SK-N-SH (cell line): ENCODE results near the gene AARS2. TPM values are rescaled to one million over a fixed set of nuclear protein-coding genes. Genes with fewer than 3 reads are reported as not detected.

Experiments
- CTCF ChIA-PET: fragments of 300-600, 350-600 bp; formaldehyde crosslinking; extraction: SDS; loops from one replicate; lab custom pipeline; 2021; lab: Yijun Ruan, JAX
- POLR2A ChIA-PET: fragments of 350-600 bp; sonication (Branson Sonifier 250); formaldehyde crosslinking; extraction: SDS; loops from one replicate; lab custom pipeline; 2020; ENCODE audit warnings: antibody characterized with exemption, inconsistent platforms; lab: Yijun Ruan, JAX
- DNase-seq: peaks from one replicate; pipeline ENCODE4 v3.0.0; 2012
- H2AFZ ChIP-seq: fragments of 200-600 bp; sonication (generic); 2 replicates; pipeline ENCODE4 v1.8.1; 2016; ENCODE audit warnings: antibody characterized with exemption, mild to moderate bottlenecking, low read depth
- H3F3A ChIP-seq: fragments of 200-600 bp; sonication (generic); replicated peaks from 2 replicates; pipeline ENCODE3; 2016; ENCODE audit warnings: antibody characterized with exemption, mild to moderate bottlenecking; ENCODE audit not compliant: insufficient read depth
- H3K27ac ChIP-seq, 2 experiments: fragments of 200-500 bp in 1 of 2; fragments of 200-600 bp in 1 of 2; sonication (Bioruptor generic) in 1 of 2; sonication (generic), shearing (Covaris generic) in 1 of 2; 2 replicates each; pipeline versions ENCODE4 v1.5.1 to v1.6.1; 2014 to 2016; ENCODE audit warnings: low read depth in 2 of 2, inconsistent platforms in 1 of 2, low read length in 1 of 2, mild to moderate bottlenecking in 1 of 2, mixed read lengths in 1 of 2
- H3K27me3 ChIP-seq: fragments of 200-600 bp; sonication (generic), shearing (Covaris generic); 2 replicates; pipeline ENCODE4 v1.6.1; 2016; ENCODE audit warnings: mixed run types; ENCODE audit not compliant: insufficient read depth
- H3K36me3 ChIP-seq, 2 experiments: fragments of 200-500 bp in 1 of 2; fragments of 200-600 bp in 1 of 2; sonication (Bioruptor generic) in 1 of 2; sonication (generic) in 1 of 2; replicated peaks in 1 of 2; 2 replicates each; pipeline versions ENCODE3 to v1.5.1; 2014 to 2016; ENCODE audit warnings: low read length in 1 of 2, mild to moderate bottlenecking in 1 of 2; ENCODE audit not compliant: insufficient read depth in 2 of 2, control insufficient read depth in 1 of 2
- H3K4me1 ChIP-seq, 2 experiments: fragments of 200-500 bp in 1 of 2; fragments of 200-600 bp in 1 of 2; sonication (Bioruptor generic) in 1 of 2; sonication (generic), shearing (Covaris generic) in 1 of 2; 2 replicates each; pipeline versions ENCODE4 v1.5.1 to v1.6.1; 2014 to 2016; ENCODE audit warnings: low read depth in 1 of 2, low read length in 1 of 2, mixed run types in 1 of 2; ENCODE audit not compliant: insufficient read depth in 2 of 2, control insufficient read depth in 1 of 2
- H3K4me2 ChIP-seq: fragments of 200-600 bp; sonication (generic), shearing (Covaris generic); 2 replicates; pipeline ENCODE4 v1.6.1; 2017; ENCODE audit warnings: mixed run types
- H3K4me3 ChIP-seq, 2 experiments: fragments of 200-500 bp in 1 of 2; fragments of 200-600 bp in 1 of 2; sonication (Bioruptor generic) in 1 of 2; sonication (generic), shearing (Covaris generic) in 1 of 2; 2 replicates each; pipeline versions ENCODE4 v1.5.1 to v1.8.1; 2014 to 2016; ENCODE audit warnings: low read depth in 2 of 2, inconsistent platforms in 1 of 2, low read length in 1 of 2, mild to moderate bottlenecking in 1 of 2, mixed read lengths in 1 of 2, moderate library complexity in 1 of 2
- H3K79me2 ChIP-seq: fragments of 200-600 bp; sonication (generic); 2 replicates; pipeline ENCODE4 v1.8.1; 2017; ENCODE audit warnings: mild to moderate bottlenecking; ENCODE audit not compliant: insufficient read depth
- H3K9ac ChIP-seq: fragments of 200-600 bp; sonication (generic); 2 replicates; pipeline ENCODE4 v1.6.1; 2017; ENCODE audit warnings: mixed run types
- H3K9me2 ChIP-seq: fragments of 200-600 bp; sonication (generic); 2 replicates; pipeline ENCODE4 v1.6.1; 2017; ENCODE audit warnings: mixed run types
- H3K9me3 ChIP-seq: fragments of 200-600 bp; sonication (generic); 2 replicates; pipeline ENCODE4 v1.6.1; 2017; ENCODE audit warnings: mixed run types, mild to moderate bottlenecking, moderate library complexity
- H4K20me1 ChIP-seq: fragments of 200-600 bp; sonication (generic); 2 replicates; pipeline ENCODE4 v1.6.1; 2017; ENCODE audit warnings: mild to moderate bottlenecking, mixed run types; ENCODE audit not compliant: insufficient read depth
- ELF1 ChIP-seq: IDR thresholded peaks from 2 replicates; pipeline ENCODE4 v1.4.0; 2012
- EP300 ChIP-seq, 2 experiments: IDR thresholded peaks; 2 replicates each; pipeline versions ENCODE4 v1.4.0 to v1.6.1; 2012; ENCODE audit warnings: borderline replicate concordance in 1 of 2, low read depth in 1 of 2, low read length in 1 of 2
- EZH2phosphoT487 ChIP-seq: fragments of 200-600 bp; sonication (generic); IDR thresholded peaks from 2 replicates; pipeline ENCODE4 v1.6.1; 2017; ENCODE audit warnings: low read depth, mixed run types, mild to moderate bottlenecking, antibody characterized with exemption, moderate library complexity, borderline replicate concordance
- FOXM1 ChIP-seq: IDR thresholded peaks from 2 replicates; pipeline ENCODE4 v1.4.0; 2012; ENCODE audit warnings: low read depth, mild to moderate bottlenecking
- GABPA ChIP-seq: IDR thresholded peaks from 2 replicates; pipeline ENCODE4 v1.4.0; 2012; ENCODE audit warnings: low read depth, mild to moderate bottlenecking
- GATA2 ChIP-seq: sonication (generic); formaldehyde crosslinking; IDR thresholded peaks from 2 replicates; pipeline ENCODE4 v1.5.0; 2020; ENCODE audit warnings: mild to moderate bottlenecking, missing genetic modification reagents
- IRF3 ChIP-seq: fragments of 150-350 bp; IDR thresholded peaks from 2 replicates; pipeline ENCODE4 v1.6.1; 2016; ENCODE audit warnings: mild to moderate bottlenecking, low read depth, low read length
- JUND ChIP-seq: IDR thresholded peaks from 2 replicates; pipeline ENCODE4 v1.4.0; 2012
- MAX ChIP-seq: IDR thresholded peaks from 2 replicates; pipeline ENCODE4 v1.4.0; 2012; ENCODE audit warnings: low read depth
- MEF2A ChIP-seq: IDR thresholded peaks from 2 replicates; pipeline ENCODE4 v1.4.0; 2012; ENCODE audit warnings: low read depth, borderline replicate concordance
- MXI1 ChIP-seq: IDR thresholded peaks from 2 replicates; pipeline ENCODE4 v1.6.1; 2012; ENCODE audit warnings: mild to moderate bottlenecking, low read depth, low read length, improper control_type of control experiment
- NRF1 ChIP-seq: IDR thresholded peaks from 2 replicates; pipeline ENCODE4 v1.6.1; 2012; ENCODE audit warnings: low read depth, mild to moderate bottlenecking, low read length
- RAD21 ChIP-seq: IDR thresholded peaks from 2 replicates; pipeline ENCODE4 v1.6.1; 2012; ENCODE audit warnings: mild to moderate bottlenecking, low read length
- REST ChIP-seq: IDR thresholded peaks from 2 replicates; pipeline ENCODE4 v1.6.1; 2012; ENCODE audit warnings: mild to moderate bottlenecking, low read depth, low read length, moderate library complexity
- RFX5 ChIP-seq: IDR thresholded peaks from 2 replicates; pipeline ENCODE4 v1.6.1; 2012; ENCODE audit warnings: mild to moderate bottlenecking, improper control_type of control experiment, low read length
- TCF12 ChIP-seq: IDR thresholded peaks from 2 replicates; pipeline ENCODE4 v1.4.0; 2012
- TEAD4 ChIP-seq: IDR thresholded peaks from 2 replicates; pipeline ENCODE4 v1.4.0; 2012; ENCODE audit warnings: mild to moderate bottlenecking, borderline replicate concordance; ENCODE audit not compliant: insufficient read depth
- USF1 ChIP-seq: IDR thresholded peaks from 2 replicates; pipeline ENCODE4 v1.4.0; 2012; ENCODE audit warnings: low read depth, borderline replicate concordance
- YY1 ChIP-seq: IDR thresholded peaks from 2 replicates; pipeline ENCODE4 v1.4.0; 2012; ENCODE audit warnings: low read depth, mild to moderate bottlenecking
- ZBTB33 ChIP-seq: IDR thresholded peaks from 2 replicates; pipeline ENCODE4 v1.4.0; 2012; ENCODE audit warnings: low read depth, borderline replicate concordance
- WGBS: methylation state at CpG from one replicate; pipeline ENCODE4 v1.1.6; 2017; ENCODE audit warnings: low lambda C conversion rate; 5-methylcytosine and 5-hydroxymethylcytosine counted together
- polyA plus RNA-seq, 3 experiments: library from polyadenylated mRNA; depleted of rRNA; stranded (reverse); fragments of >200 nt; gene quantifications; 2 replicates each; pipeline ENCODE4 v1.2.3, GENCODE V29; 2012

The AARS2 gene
- polyA plus RNA-seq, 1 of the 3 experiments (the other 2 are of a cell fraction), result 9.5 TPM

GRCh38 chr6:44301106-44301505 is 12.0 kb downstream of the AARS2 start:
- POLR2A ChIA-PET, result no interaction called here
- TF ChIP-seq MAX (no peak), EZH2phosphoT487 (no peak), MXI1 (no peak), IRF3 (no peak), ZBTB33 (no peak), ELF1 (no peak), JUND (no peak)

GRCh38 chr6:44300292-44300823 is 12.8 kb downstream of the AARS2 start:
- H3F3A ChIP-seq, result no peaks in the 10 kb centered on the region
- POLR2A ChIA-PET, result no interaction called here
- no peak overlapping the region for H3K9ac ChIP-seq
- H3K27me3 ChIP-seq, result peaks cover 16% of the 10 kb centered on the region; the same call in 1 of the 2 replicates
- no peaks in the 10 kb centered on the region for H3K9me3 ChIP-seq
- no peaks in the 10 kb centered on the region for H3K9me2 ChIP-seq
- no peak overlapping the region for H3K27ac ChIP-seq
- no peak for TF ChIP-seq TCF12
- TF ChIP-seq RAD21, result no peak
- TF ChIP-seq EP300 (IDR thresholded peaks at IDR 0.05; ENCODE audit: borderline replicate concordance in 1 of 2, low read depth in 1 of 2, low read length in 1 of 2), result no peak
- TF ChIP-seq EZH2phosphoT487, result no peak
- no peak for TF ChIP-seq ELF1
- no peak for TF ChIP-seq NRF1
- TF ChIP-seq REST, result no peak
- TF ChIP-seq RFX5, result no peak
- TF ChIP-seq USF1, result no peak
- no peak for TF ChIP-seq MXI1
- no peak for TF ChIP-seq TEAD4
- no peak for TF ChIP-seq MEF2A
- TF ChIP-seq GATA2 (CRISPR knock-in tag), result no peak
- no peak for TF ChIP-seq GABPA
- no peak for TF ChIP-seq YY1
- no peak for TF ChIP-seq FOXM1
- TF ChIP-seq, all 33 proteins: peak for 0
- Histone ChIP-seq H3K4me1 (peaks cover 0 to 15% of the 10 kb centered on the region in 2 experiments; a peak in 1 of 4 replicates), H2AFZ (no peak overlapping the region), H3K79me2 (no peaks in the 10 kb centered on the region), H3K4me3 (no peak overlapping the region), H4K20me1 (no peaks in the 10 kb centered on the region), H3K36me3 (peaks cover 5 to 33% of the 10 kb centered on the region in 2 experiments), H3K4me2 (no peak overlapping the region)
- WGBS, result 80% methylated on average over 6 of the region's 7 CpGs
- DNase-seq, result no peak
- CTCF ChIA-PET, result interaction anchor here (1.4 to 16.5 kb wide), 3 partner anchors 12 to 39 kb away, joined by 4 to 238 read pairs (median 22); partner anchors contain the start of genes AARS2, NFKBIE and TMEM151B

More at GRCh38 chr6:44301106-44301505, 12.0 kb downstream of the AARS2 start:
- Histone ChIP-seq H3K4me3 (no peak overlapping the region), H3F3A (no peaks in the 10 kb centered on the region), H3K36me3 (peaks cover 5 to 41% of the 10 kb centered on the region in 2 experiments), H3K27ac (no peak overlapping the region), H3K9me2 (no peaks in the 10 kb centered on the region), H3K79me2 (no peaks in the 10 kb centered on the region), H3K9ac (no peak overlapping the region), H2AFZ (no peak overlapping the region), H3K4me2 (no peak overlapping the region), H3K4me1 (peaks cover 0 to 15% of the 10 kb centered on the region in 2 experiments; a peak in 1 of 4 replicates), H3K9me3 (no peaks in the 10 kb centered on the region), H4K20me1 (no peaks in the 10 kb centered on the region), H3K27me3 (peaks cover 11% of the 10 kb centered on the region; the same call in 1 of the 2 replicates)
- 100% methylated on average over 1 of the region's 8 CpGs for WGBS
- no peak for DNase-seq
- CTCF ChIA-PET, result interaction anchor here (0.7 to 16.5 kb wide), 5 partner anchors 12 to 80 kb away, joined by 3 to 238 read pairs (median 4); partner anchors contain the start of genes AARS2, NFKBIE and TMEM151B
